PC-9 (cell line): ENCODE measurements around the gene MYCBPAP. TPM values are rescaled to one million over a fixed set of nuclear protein-coding genes. Genes with fewer than 3 reads are reported as not detected.

Experiments
- BruUV-seq: library from RNA; stranded (reverse); fragments of 400-500 nt; replicated peaks from 2 replicates; lab custom pipeline; 2021; lab: Mats Ljungman, UMichigan
- CTCF ChIA-PET: fragments of 300-600 bp; sonication (Branson Sonifier 250); formaldehyde crosslinking; loops from one replicate; lab custom pipeline; 2022; ENCODE audit warnings: antibody characterized with exemption; lab: Charles Lee
- POLR2A ChIA-PET: fragments of 300-600 bp; sonication (Branson Sonifier 250); formaldehyde crosslinking; loops from one replicate; lab custom pipeline; 2022; ENCODE audit warnings: antibody characterized with exemption; ENCODE audit not compliant: unreplicated experiment; lab: Charles Lee
- DNase-seq, 2 experiments: peaks; one replicate each; pipeline versions ENCODE4 v3.0.0 to v3.0.0-alpha.2; 2015 to 2022; ENCODE audit warnings: mixed read lengths in 1 of 2
- H2AFZ ChIP-seq: fragments of 200-600 bp; sonication (generic); 2 replicates; pipeline ENCODE4 v1.8.1; 2017; ENCODE audit warnings: antibody characterized with exemption
- H3F3A ChIP-seq: fragments of 200-600 bp; sonication (generic); 2 replicates; pipeline ENCODE4 v1.8.1; 2017; ENCODE audit warnings: antibody characterized with exemption, mild to moderate bottlenecking, low read depth; ENCODE audit not compliant: insufficient read depth
- H3K27ac ChIP-seq: fragments of 200-600 bp; sonication (generic); 2 replicates; pipeline ENCODE4 v1.6.1; 2016; ENCODE audit warnings: mixed run types
- H3K27me3 ChIP-seq: fragments of 200-600 bp; sonication (generic); 2 replicates; pipeline ENCODE4 v1.6.1; 2016; ENCODE audit warnings: low read depth, mixed run types; ENCODE audit not compliant: insufficient read depth
- H3K36me3 ChIP-seq: fragments of 200-600 bp; sonication (generic); 2 replicates; pipeline ENCODE4 v1.6.1; 2016; ENCODE audit warnings: low read depth, mixed run types
- H3K4me1 ChIP-seq: fragments of 200-600 bp; sonication (generic); replicated peaks from 2 replicates; pipeline ENCODE4 v1.6.1; 2016; ENCODE audit warnings: mixed run types; ENCODE audit not compliant: insufficient read depth
- H3K4me2 ChIP-seq: fragments of 200-600 bp; sonication (generic); 2 replicates; pipeline ENCODE4 v1.6.1; 2017; ENCODE audit warnings: mixed run types
- H3K4me3 ChIP-seq: fragments of 200-600 bp; sonication (generic); 2 replicates; pipeline ENCODE4 v1.6.1; 2016; ENCODE audit warnings: mixed run types
- H3K79me2 ChIP-seq: fragments of 200-600 bp; sonication (generic); 2 replicates; pipeline ENCODE4 v1.6.1; 2017; ENCODE audit warnings: low read depth, mixed run types
- H3K9me2 ChIP-seq: fragments of 200-600 bp; sonication (generic); 2 replicates; pipeline ENCODE4 v1.8.1; 2017; ENCODE audit warnings: mild to moderate bottlenecking; ENCODE audit not compliant: insufficient read depth
- H3K9me3 ChIP-seq: fragments of 200-600 bp; sonication (generic); 2 replicates; pipeline ENCODE4 v1.8.1; 2016; ENCODE audit warnings: low read depth; ENCODE audit not compliant: insufficient read depth
- H4K20me1 ChIP-seq: fragments of 200-600 bp; sonication (generic); 2 replicates; pipeline ENCODE4 v1.8.1; 2017; ENCODE audit not compliant: insufficient read depth
- CTCF ChIP-seq: fragments of 200-600 bp; sonication (generic); conservative IDR thresholded peaks from 2 replicates; pipeline ENCODE4 v1.6.1; 2017; ENCODE audit warnings: mixed run types, antibody characterized with exemption, mild to moderate bottlenecking, moderate library complexity
- EZH2 ChIP-seq: fragments of 200-600 bp; sonication (generic); IDR thresholded peaks from 2 replicates; pipeline ENCODE4 v1.8.0; 2017; ENCODE audit warnings: antibody characterized with exemption, low read depth
- intact Hi-C: fragments of 100-400 bp; cut with micrococcal nuclease; formaldehyde crosslinking; loops from one replicate; pipeline ENCODE4 v1.10.0; 2022; ENCODE audit not compliant: unreplicated experiment
- total RNA-seq: library from RNA; stranded (reverse); gene quantifications from 2 replicates; pipeline ENCODE4 v1.2.3, GENCODE V29; 2021

Gene MYCBPAP
- total RNA-seq, 1 experiment from 2014 or later: 4.9 TPM

GRCh38 chr17:50575581-50576210, 67.5 kb downstream of the MYCBPAP start:
- no TSS peak for BruUV-seq
- Histone ChIP-seq H3K4me2 (no peak overlapping the region), H3K9me2 (no peaks in the 10 kb centered on the region), H2AFZ (no peak overlapping the region), H3K27ac (no peak overlapping the region), H3K27me3 (peaks cover 21% of the 10 kb centered on the region; the same call in 1 of the 2 replicates), H3K36me3 (no peaks in the 10 kb centered on the region), H3K4me1 (no peaks in the 10 kb centered on the region), H3K9me3 (no peaks in the 10 kb centered on the region), H3K79me2 (no peaks in the 10 kb centered on the region), H3F3A (no peaks in the 10 kb centered on the region), H3K4me3 (no peak overlapping the region), H4K20me1 (no peaks in the 10 kb centered on the region)
- CTCF ChIA-PET: interaction anchor here (0.6 kb wide), 1 partner anchor 193 kb away, joined by 3 read pairs; no protein-coding TSS in a partner anchor
- intact Hi-C loops: no loop called here
- no peak for TF ChIP-seq EZH2
- no peak for TF ChIP-seq CTCF
- DNase-seq: no peak
- POLR2A ChIA-PET: no interaction called here

- intact Hi-C loops: no loop called here
- H3K27ac ChIP-seq: no peak overlapping the region
- POLR2A ChIA-PET: no interaction called here
- BruUV-seq: no TSS peak
- H3K36me3 ChIP-seq: no peaks in the 10 kb centered on the region
- no peaks in the 10 kb centered on the region for H4K20me1 ChIP-seq
- no peak overlapping the region for H2AFZ ChIP-seq
- DNase-seq: no peak
- no peak overlapping the region for H3K4me2 ChIP-seq
- peaks cover 22% of the 10 kb centered on the region; the same call in 1 of the 2 replicates for H3K27me3 ChIP-seq
- CTCF ChIA-PET: no interaction called here
- no peaks in the 10 kb centered on the region for H3K4me1 ChIP-seq
- no peak for TF ChIP-seq CTCF
- TF ChIP-seq EZH2: no peak
- no peak overlapping the region for H3K4me3 ChIP-seq
- no peaks in the 10 kb centered on the region for H3K9me3 ChIP-seq
- H3F3A ChIP-seq: no peaks in the 10 kb centered on the region
- no peaks in the 10 kb centered on the region for H3K79me2 ChIP-seq
- H3K9me2 ChIP-seq: no peaks in the 10 kb centered on the region
These were observed 68.6 kb downstream of the MYCBPAP start for GRCh38 chr17:50576864-50577263.

- H3K9me2 ChIP-seq: no peaks in the 10 kb centered on the region
- no TSS peak for BruUV-seq
- H3K4me2 ChIP-seq: no peak overlapping the region
- no peak overlapping the region for H2AFZ ChIP-seq
- no peaks in the 10 kb centered on the region for H3K4me1 ChIP-seq
- H3K9me3 ChIP-seq: no peaks in the 10 kb centered on the region
- TF ChIP-seq CTCF (no peak), EZH2 (no peak)
- H3K79me2 ChIP-seq: no peaks in the 10 kb centered on the region
- H3K27me3 ChIP-seq: peaks cover 26% of the 10 kb centered on the region; the same call in 1 of the 2 replicates
- no peak overlapping the region for H3K4me3 ChIP-seq
- H3F3A ChIP-seq: no peaks in the 10 kb centered on the region
- H4K20me1 ChIP-seq: no peaks in the 10 kb centered on the region
- intact Hi-C loops: no loop called here
- POLR2A ChIA-PET: no interaction called here
- CTCF ChIA-PET: no interaction called here
- no peak overlapping the region for H3K27ac ChIP-seq
- H3K36me3 ChIP-seq: no peaks in the 10 kb centered on the region
- no peak for DNase-seq
These were observed 69.3 kb downstream of the MYCBPAP start for GRCh38 chr17:50577451-50577954.
